ENCODE results near the gene MET.

Gene MET

GRCh38 chr7:116732788-116733694 is 61.0 kb downstream of the MET start:
- no peak for TF ChIP-seq MAX (IDR thresholded peaks at IDR 0.05)
- TF ChIP-seq YY1 (IDR thresholded peaks at IDR 0.05; ENCODE audit: low read depth), result no peak
- no peak for TF ChIP-seq USF1 (IDR thresholded peaks at IDR 0.05)
- TF ChIP-seq EGR1 (IDR thresholded peaks at IDR 0.05), result no peak
- TF ChIP-seq ZBTB7A (IDR thresholded peaks at IDR 0.05; ENCODE audit: low read depth), result no peak
- TF ChIP-seq NFIC (IDR thresholded peaks at IDR 0.05), result no peak
- no peak for TF ChIP-seq RAD21 (IDR thresholded peaks at IDR 0.05; ENCODE audit: low read depth)

GRCh38 chr7:116733924-116734580 is 62.1 kb downstream of the MET start:
- no peak for TF ChIP-seq USF1 (IDR thresholded peaks at IDR 0.05)
- no peak for TF ChIP-seq NFIC (IDR thresholded peaks at IDR 0.05)
- TF ChIP-seq, protein P1, sequence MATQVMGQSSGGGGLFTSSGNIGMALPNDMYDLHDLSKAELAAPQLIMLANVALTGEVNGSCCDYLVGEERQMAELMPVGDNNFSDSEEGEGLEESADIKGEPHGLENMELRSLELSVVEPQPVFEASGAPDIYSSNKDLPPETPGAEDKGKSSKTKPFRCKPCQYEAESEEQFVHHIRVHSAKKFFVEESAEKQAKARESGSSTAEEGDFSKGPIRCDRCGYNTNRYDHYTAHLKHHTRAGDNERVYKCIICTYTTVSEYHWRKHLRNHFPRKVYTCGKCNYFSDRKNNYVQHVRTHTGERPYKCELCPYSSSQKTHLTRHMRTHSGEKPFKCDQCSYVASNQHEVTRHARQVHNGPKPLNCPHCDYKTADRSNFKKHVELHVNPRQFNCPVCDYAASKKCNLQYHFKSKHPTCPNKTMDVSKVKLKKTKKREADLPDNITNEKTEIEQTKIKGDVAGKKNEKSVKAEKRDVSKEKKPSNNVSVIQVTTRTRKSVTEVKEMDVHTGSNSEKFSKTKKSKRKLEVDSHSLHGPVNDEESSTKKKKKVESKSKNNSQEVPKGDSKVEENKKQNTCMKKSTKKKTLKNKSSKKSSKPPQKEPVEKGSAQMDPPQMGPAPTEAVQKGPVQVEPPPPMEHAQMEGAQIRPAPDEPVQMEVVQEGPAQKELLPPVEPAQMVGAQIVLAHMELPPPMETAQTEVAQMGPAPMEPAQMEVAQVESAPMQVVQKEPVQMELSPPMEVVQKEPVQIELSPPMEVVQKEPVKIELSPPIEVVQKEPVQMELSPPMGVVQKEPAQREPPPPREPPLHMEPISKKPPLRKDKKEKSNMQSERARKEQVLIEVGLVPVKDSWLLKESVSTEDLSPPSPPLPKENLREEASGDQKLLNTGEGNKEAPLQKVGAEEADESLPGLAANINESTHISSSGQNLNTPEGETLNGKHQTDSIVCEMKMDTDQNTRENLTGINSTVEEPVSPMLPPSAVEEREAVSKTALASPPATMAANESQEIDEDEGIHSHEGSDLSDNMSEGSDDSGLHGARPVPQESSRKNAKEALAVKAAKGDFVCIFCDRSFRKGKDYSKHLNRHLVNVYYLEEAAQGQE (IDR thresholded peaks at IDR 0.05; ENCODE audit: low read depth), result no peak
- TF ChIP-seq YY1 (IDR thresholded peaks at IDR 0.05; ENCODE audit: low read depth), result no peak
- TF ChIP-seq CREB1 (IDR thresholded peaks at IDR 0.05; ENCODE audit: low read depth), result no peak

DNA sequence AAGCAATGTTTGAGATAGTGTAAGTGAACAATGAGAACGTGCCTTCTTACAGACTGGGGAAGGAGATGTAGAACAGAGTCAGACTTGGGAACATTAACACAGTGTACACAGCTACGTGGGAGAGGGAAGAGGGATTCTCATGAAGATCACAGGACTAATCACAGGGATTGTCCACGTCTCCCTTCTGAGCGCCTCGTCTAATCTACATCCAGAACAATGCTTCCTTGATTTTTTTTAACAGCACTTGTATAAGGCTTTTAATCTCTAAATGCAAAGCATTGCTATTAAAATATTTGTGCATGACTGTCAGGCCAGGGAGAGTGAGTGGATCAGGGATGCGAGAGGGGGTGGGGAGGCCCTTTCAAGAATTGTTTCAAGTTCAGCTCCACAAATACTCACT is 62.7 kb downstream of the MET start:
- TF ChIP-seq NFIC (IDR thresholded peaks at IDR 0.05), result no peak
- no peak for TF ChIP-seq FOXM1 (IDR thresholded peaks at IDR 0.05; ENCODE audit: borderline replicate concordance, low read depth)
- no peak for TF ChIP-seq TEAD4 (IDR thresholded peaks at IDR 0.05)
- no peak for TF ChIP-seq EGR1 (IDR thresholded peaks at IDR 0.05)
- no peak for TF ChIP-seq MAX (IDR thresholded peaks at IDR 0.05)
- TF ChIP-seq TAF1 (IDR thresholded peaks at IDR 0.05; ENCODE audit: low read depth), result no peak
- no peak for TF ChIP-seq USF1 (IDR thresholded peaks at IDR 0.05)
- no peak for TF ChIP-seq EP300 (IDR thresholded peaks at IDR 0.05; ENCODE audit: borderline replicate concordance)
- TF ChIP-seq, protein P1 (IDR thresholded peaks at IDR 0.05; ENCODE audit: low read depth), result no peak
- TF ChIP-seq ZBTB7A (IDR thresholded peaks at IDR 0.05; ENCODE audit: low read depth), result no peak
- TF ChIP-seq TCF12 (IDR thresholded peaks at IDR 0.05; ENCODE audit: low read depth), result no peak
- TF ChIP-seq YY1 (IDR thresholded peaks at IDR 0.05; ENCODE audit: low read depth), result no peak
- TF ChIP-seq CEBPB (IDR thresholded peaks at IDR 0.05), result no peak
- TF ChIP-seq CREB1 (IDR thresholded peaks at IDR 0.05; ENCODE audit: low read depth), result no peak
- TF ChIP-seq RAD21 (IDR thresholded peaks at IDR 0.05; ENCODE audit: low read depth), result no peak

GRCh38 chr7:116736927-116737715 is 65.1 kb downstream of the MET start:
- TF ChIP-seq RAD21 (IDR thresholded peaks at IDR 0.05; ENCODE audit: low read depth) (no peak), FOXM1 (IDR thresholded peaks at IDR 0.05; ENCODE audit: borderline replicate concordance, low read depth) (no peak), TEAD4 (IDR thresholded peaks at IDR 0.05) (no peak), EGR1 (IDR thresholded peaks at IDR 0.05) (no peak), MAX (IDR thresholded peaks at IDR 0.05) (no peak), ZBTB7A (IDR thresholded peaks at IDR 0.05; ENCODE audit: low read depth) (no peak), TCF12 (IDR thresholded peaks at IDR 0.05; ENCODE audit: low read depth) (no peak), EP300 (IDR thresholded peaks at IDR 0.05; ENCODE audit: borderline replicate concordance) (no peak), CREB1 (IDR thresholded peaks at IDR 0.05; ENCODE audit: low read depth) (no peak), NFIC (IDR thresholded peaks at IDR 0.05) (no peak), TAF1 (IDR thresholded peaks at IDR 0.05; ENCODE audit: low read depth) (no peak), USF1 (IDR thresholded peaks at IDR 0.05) (no peak), YY1 (IDR thresholded peaks at IDR 0.05; ENCODE audit: low read depth) (no peak), CEBPB (IDR thresholded peaks at IDR 0.05) (no peak)
- TF ChIP-seq, protein P1 (IDR thresholded peaks at IDR 0.05; ENCODE audit: low read depth), result no peak
